Peyer's patch (tissue), 4 donors: Measurements from ENCODE around the gene C10orf71.

Experiments
- POLR2A ChIP-seq, 2 donors: fragments of 450-650 bp; IDR thresholded peaks; one replicate each; pipeline ENCODE4 v1.5.1; 2017; ENCODE audit warnings: antibody characterized with exemption in 2 of 2, mild to moderate bottlenecking in 2 of 2, moderate library complexity in 2 of 2
- TF ChIP-seq, protein P1 (sequence below), 6 experiments: fragments of 450-650 bp in 4 of 6; fragments of 200-600 bp in 2 of 6; sonication (generic) in 1 of 6; IDR thresholded peaks; one replicate each; pipeline ENCODE4 v1.5.1; 2017 to 2019; ENCODE audit warnings: antibody characterized with exemption in 6 of 6, mild to moderate bottlenecking in 3 of 6, moderate library complexity in 1 of 6

DNA sequence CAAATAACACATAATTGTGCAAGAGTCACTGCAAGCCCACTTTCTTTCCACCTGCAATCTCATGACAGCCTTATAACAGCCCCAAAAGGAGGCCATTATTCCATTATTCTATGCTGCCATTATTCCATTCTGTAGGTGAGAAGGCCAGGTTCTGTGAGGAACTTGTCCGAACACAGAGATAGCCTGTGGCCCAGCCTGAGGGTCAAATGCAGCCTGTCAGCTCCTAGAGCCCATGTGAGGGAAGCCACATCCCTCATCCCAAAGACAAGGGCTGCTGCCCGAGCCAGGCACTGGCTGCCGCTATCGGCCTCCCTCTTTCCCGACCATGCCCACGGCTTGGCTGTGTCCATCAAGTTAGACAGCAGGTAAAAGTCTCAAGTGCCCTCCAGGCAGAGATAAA is 24.1 kb upstream of the C10orf71 start:
- TF ChIP-seq, protein P1, sequence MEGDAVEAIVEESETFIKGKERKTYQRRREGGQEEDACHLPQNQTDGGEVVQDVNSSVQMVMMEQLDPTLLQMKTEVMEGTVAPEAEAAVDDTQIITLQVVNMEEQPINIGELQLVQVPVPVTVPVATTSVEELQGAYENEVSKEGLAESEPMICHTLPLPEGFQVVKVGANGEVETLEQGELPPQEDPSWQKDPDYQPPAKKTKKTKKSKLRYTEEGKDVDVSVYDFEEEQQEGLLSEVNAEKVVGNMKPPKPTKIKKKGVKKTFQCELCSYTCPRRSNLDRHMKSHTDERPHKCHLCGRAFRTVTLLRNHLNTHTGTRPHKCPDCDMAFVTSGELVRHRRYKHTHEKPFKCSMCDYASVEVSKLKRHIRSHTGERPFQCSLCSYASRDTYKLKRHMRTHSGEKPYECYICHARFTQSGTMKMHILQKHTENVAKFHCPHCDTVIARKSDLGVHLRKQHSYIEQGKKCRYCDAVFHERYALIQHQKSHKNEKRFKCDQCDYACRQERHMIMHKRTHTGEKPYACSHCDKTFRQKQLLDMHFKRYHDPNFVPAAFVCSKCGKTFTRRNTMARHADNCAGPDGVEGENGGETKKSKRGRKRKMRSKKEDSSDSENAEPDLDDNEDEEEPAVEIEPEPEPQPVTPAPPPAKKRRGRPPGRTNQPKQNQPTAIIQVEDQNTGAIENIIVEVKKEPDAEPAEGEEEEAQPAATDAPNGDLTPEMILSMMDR (IDR thresholded peaks at IDR 0.05) = no peak
- TF ChIP-seq POLR2A (IDR thresholded peaks at IDR 0.05) = no peak
